ENCODE data around the gene HLF.

DNA sequence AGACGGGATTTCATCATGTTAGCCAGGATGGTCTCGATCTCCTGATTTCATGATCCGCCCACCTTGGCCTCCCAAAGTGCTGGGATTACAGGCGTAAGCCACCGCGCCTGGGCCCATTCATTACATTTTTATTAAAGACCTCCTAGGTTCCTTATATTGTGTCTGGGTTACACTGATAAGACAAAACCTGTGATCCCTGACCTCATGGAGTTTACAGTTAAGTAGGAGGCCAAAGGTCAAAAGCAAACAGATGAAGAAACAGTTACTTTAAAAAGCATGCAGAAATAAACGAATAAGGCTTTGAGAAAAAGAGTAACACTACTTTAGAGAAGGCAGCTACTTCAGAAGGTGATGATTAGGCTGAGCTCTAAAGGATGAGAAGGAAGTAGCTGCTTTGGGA is 14.9 kb upstream of the HLF start:
- TF ChIP-seq POLR2AphosphoS5 (IDR thresholded peaks at IDR 0.05; ENCODE audit: low read depth, low read length) (no peak), PAX5 (IDR thresholded peaks at IDR 0.05; ENCODE audit: insufficient read depth, low read length, severe bottlenecking) (no peak), TAF1 (IDR thresholded peaks at IDR 0.05; ENCODE audit: low read depth, low read length) (no peak), POLR2A (IDR thresholded peaks at IDR 0.05; ENCODE audit: low read depth, low read length) (no peak), POU2F2 (IDR thresholded peaks at IDR 0.05; ENCODE audit: low read depth, low read length) (no peak), SPI1 (IDR thresholded peaks at IDR 0.05; ENCODE audit: low read depth, low read length) (no peak)
